Activated T-cell treated with anti-CD3 and anti-CD28 coated beads for 48 hours (primary cell): ENCODE data around the gene NPBWR2.

Source experiments
- DNase-seq: peaks from one replicate; pipeline ENCODE4 v3.0.0-alpha.2; 2020; ENCODE audit warnings: low read depth

NPBWR2 gene

GRCh38 chr20:64084685-64085152 lies 22.6 kb downstream of the NPBWR2 start:
- DNase-seq: no peak

GRCh38 chr20:64083804-64084684 lies 23.3 kb downstream of the NPBWR2 start, which contains the start of gene LKAAEAR1:
LKAAEAR1 (minus strand) TSS chr20:64084398; CDS start chr20:64084219, 179 bp downstream.
- no peak for DNase-seq

- peak; percentile 76 for DNase-seq
Observed at GRCh38 chr20:64083378-64083803, 24.0 kb downstream of the NPBWR2 start.

GRCh38 chr20:64082820-64083377 lies 24.5 kb downstream of the NPBWR2 start:
- DNase-seq: no peak

GRCh38 chr20:64082126-64082731 lies 25.1 kb downstream of the NPBWR2 start:
- DNase-seq: no peak

GRCh38 chr20:64081624-64081964 lies 25.8 kb downstream of the NPBWR2 start:
- no peak for DNase-seq

GRCh38 chr20:64080813-64081623 lies 26.3 kb downstream of the NPBWR2 start:
- no peak for DNase-seq

GRCh38 chr20:64080013-64080812 lies 27.2 kb downstream of the NPBWR2 start, which contains the start of gene OPRL1:
OPRL1 (plus strand) TSS chr20:64080082; CDS start chr20:64092721, 12,639 bp downstream.
- DNase-seq: no peak

GRCh38 chr20:64079273-64080012 lies 27.9 kb downstream of the NPBWR2 start, which contains the start of gene RGS19:
RGS19 (minus strand) TSS chr20:64079518; CDS start chr20:64076886, 2,632 bp downstream.
- peak; percentile 74 for DNase-seq

- no peak for DNase-seq
Observed at GRCh38 chr20:64078934-64079272, 28.5 kb downstream of the NPBWR2 start.

GRCh38 chr20:64077876-64078551 lies 29.4 kb downstream of the NPBWR2 start:
- no peak for DNase-seq

GRCh38 chr20:64077541-64077875 lies 29.9 kb downstream of the NPBWR2 start:
- no peak for DNase-seq

GRCh38 chr20:64077094-64077493 lies 30.3 kb downstream of the NPBWR2 start:
- no peak for DNase-seq

GRCh38 chr20:64076061-64076997 lies 31.0 kb downstream of the NPBWR2 start:
- DNase-seq: no peak

- DNase-seq: no peak
Observed at GRCh38 chr20:64075556-64075955, 31.8 kb downstream of the NPBWR2 start.

- DNase-seq: no peak
Observed at GRCh38 chr20:64074963-64075362, 32.4 kb downstream of the NPBWR2 start.

- DNase-seq: no peak
Observed at GRCh38 chr20:64074184-64074789, 33.1 kb downstream of the NPBWR2 start.

GRCh38 chr20:64073476-64074183 lies 33.7 kb downstream of the NPBWR2 start:
- no peak for DNase-seq
